GM12878 (cell line): ENCODE results near the gene ARL5A. TPM values are rescaled to one million over a fixed set of nuclear protein-coding genes. Genes with fewer than 3 reads are reported as not detected.

ENCODE experiments used
- E2F4 ChIP-seq: IDR thresholded peaks from 2 replicates; pipeline ENCODE4 v1.6.1; 2012; ENCODE audit warnings: low read depth, low read length, improper control_type of control experiment
- EED ChIP-seq: sonication (generic); IDR thresholded peaks from 2 replicates; pipeline ENCODE4 v1.6.1; 2016; ENCODE audit warnings: antibody characterized with exemption, low read depth
- EP300 ChIP-seq, 2 experiments: fragments of 150-350 bp in 1 of 2; IDR thresholded peaks; 2 replicates each; pipeline ENCODE4 v1.6.1; 2011 to 2012; ENCODE audit warnings: low read depth in 2 of 2, low read length in 2 of 2, borderline replicate concordance in 1 of 2, improper control_type of control experiment in 1 of 2, inconsistent platforms in 1 of 2; ENCODE audit not compliant: control insufficient read depth in 1 of 2
- HDAC6 ChIP-seq: fragments of 200-600 bp; sonication (generic); IDR thresholded peaks from one replicate; pipeline ENCODE4 v1.8.0; 2017; ENCODE audit warnings: antibody characterized with exemption; ENCODE audit not compliant: unreplicated experiment
- HSF1 ChIP-seq: fragments of 150-350 bp; IDR thresholded peaks from 2 replicates; pipeline ENCODE4 v1.6.1; 2014; ENCODE audit warnings: mild to moderate bottlenecking, low read depth, low read length
- IKZF1 ChIP-seq: fragments of 450-650 bp; conservative IDR thresholded peaks from 2 replicates; pipeline ENCODE4 v1.6.1; 2017; ENCODE audit warnings: antibody characterized with exemption, mild to moderate bottlenecking
- MEF2A ChIP-seq: IDR thresholded peaks from 2 replicates; pipeline ENCODE4 v1.6.1; 2011; ENCODE audit warnings: low read depth, mild to moderate bottlenecking, low read length, moderate library complexity; ENCODE audit not compliant: insufficient read depth
- MTA2 ChIP-seq: fragments of 450-650 bp; IDR thresholded peaks from 2 replicates; pipeline ENCODE4 v1.6.1; 2016; ENCODE audit warnings: low read depth, mild to moderate bottlenecking, moderate library complexity
- MYC ChIP-seq: IDR thresholded peaks from 2 replicates; pipeline ENCODE4 v1.6.1; 2011; ENCODE audit warnings: mild to moderate bottlenecking, low read length, moderate library complexity, inconsistent platforms; ENCODE audit not compliant: insufficient read depth, insufficient replicate concordance, insufficient read length, severe bottlenecking
- NFIC ChIP-seq: IDR thresholded peaks from 2 replicates; pipeline ENCODE4 v1.6.1; 2012; ENCODE audit warnings: low read depth, mild to moderate bottlenecking, inconsistent platforms, low read length, moderate library complexity
- NR2F1 ChIP-seq: fragments of 450-650 bp; conservative IDR thresholded peaks from 2 replicates; pipeline ENCODE4 v1.6.1; 2017; ENCODE audit warnings: mild to moderate bottlenecking
- NRF1 ChIP-seq: conservative IDR thresholded peaks from 2 replicates; pipeline ENCODE4 v1.6.1; 2011; ENCODE audit warnings: mild to moderate bottlenecking, low read depth, low read length, improper control_type of control experiment
- PBX3 ChIP-seq: IDR thresholded peaks from 2 replicates; pipeline ENCODE4 v1.6.1; 2011; ENCODE audit warnings: mild to moderate bottlenecking, low read depth, low read length, moderate library complexity; ENCODE audit not compliant: insufficient replicate concordance
- POU2F2 ChIP-seq: IDR thresholded peaks from 3 replicates; pipeline ENCODE4 v1.6.1; 2011; ENCODE audit warnings: low read depth, mild to moderate bottlenecking, low read length, borderline replicate concordance
- TBL1XR1 ChIP-seq: IDR thresholded peaks from 2 replicates; pipeline ENCODE4 v1.6.1; 2012; ENCODE audit warnings: low read depth, low read length, improper control_type of control experiment
- USF2 ChIP-seq: IDR thresholded peaks from 2 replicates; pipeline ENCODE4 v1.6.1; 2011; ENCODE audit warnings: low read depth, low read length, improper control_type of control experiment, borderline replicate concordance
- ZBTB40 ChIP-seq: fragments of 450-650 bp; IDR thresholded peaks from 2 replicates; pipeline ENCODE4 v1.6.1; 2016; ENCODE audit warnings: mild to moderate bottlenecking, moderate library complexity, borderline replicate concordance
- polyA plus RNA-seq, 11 experiments: library from polyadenylated mRNA; depleted of rRNA in 4 of 11; unstranded in 6 of 11; stranded (reverse) in 5 of 11; fragments of >200 nt; fragmentation: Nextera tagmentation in 4 of 11; fragmentation: Illumina TruSeq in 1 of 11; extraction: Ambion mirVana in 4 of 11; extraction: Trizol in 1 of 11; gene quantifications; 1 replicate in 1 of 11; 2 replicates in 10 of 11; pipeline versions ENCODE4 v1.2.1 to v1.2.3, GENCODE V29; 2011 to 2016; ENCODE audit warnings: inconsistent platforms in 2 of 11, missing spikeins in 2 of 11, low read depth in 1 of 11
- total RNA-seq, 4 experiments: library from RNA; depleted of rRNA in 3 of 4; stranded (reverse); fragments of >200 nt in 3 of 4; fragmentation: Illumina TruSeq in 1 of 4; extraction: Trizol in 1 of 4; gene quantifications; 2 replicates each; pipeline versions ENCODE4 v1.2.1 to v1.2.3, GENCODE V29; 2013 to 2021

The ARL5A gene
- total and polyA plus RNA-seq, 10 of the 15 experiments (the other 5 are each of a cell fraction or from before 2014, with no cell fraction given) = 9.4 to 52.9 (median 32.0) TPM

GRCh38 chr2:151771599-151772358, 56.4 kb downstream of the ARL5A start (continued):
- TF ChIP-seq PBX3 (peak; percentile 2), NR2F1 (peak; percentile 79), NRF1 (no peak), TBL1XR1 (peak; percentile 92), NFIC (peak; percentile 92), MTA2 (peak; percentile 83), MEF2A (peak; percentile 98), IKZF1 (peak; percentile 93), USF2 (no peak), MYC (no peak), HDAC6 (no peak), HSF1 (no peak), E2F4 (no peak), ZBTB40 (no peak; the same call in 1 of the 2 replicates), POU2F2 (peak; percentile 73; the same call in 1 of the 3 replicates), EED (peak; percentile 88), EP300 (IDR thresholded peaks at IDR 0.05; ENCODE audit: borderline replicate concordance in 1 of 2, control insufficient read depth in 1 of 2, low read depth in 2 of 2, low read length in 2 of 2) (peak; percentile 81 to 91)
